ENCODE results near the gene SRGAP1. TPM values are rescaled to one million over a fixed set of nuclear protein-coding genes. Genes with fewer than 3 reads are reported as not detected.

The SRGAP1 gene
- polyA plus RNA-seq, 1 donor from 2014 or later = not detected

DNA sequence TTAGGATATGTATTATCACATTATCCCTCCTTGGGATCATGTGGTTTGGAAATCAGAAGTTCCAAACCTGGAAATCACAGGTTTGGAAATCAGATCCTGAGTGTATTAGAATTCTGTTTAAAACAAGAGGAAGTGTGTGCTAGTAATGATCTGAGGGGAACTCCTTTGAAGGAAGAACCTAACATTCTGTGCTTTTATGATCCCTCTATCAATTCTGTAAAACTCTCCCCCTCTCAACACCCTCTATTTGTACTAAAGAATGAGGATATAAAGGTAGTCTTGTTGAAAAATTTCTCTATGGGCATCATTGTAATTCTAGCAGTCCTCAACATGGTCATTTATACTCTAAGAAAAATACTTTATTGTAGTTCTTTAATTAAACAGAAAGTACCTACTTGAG, 97.4 kb downstream of the SRGAP1 start:
- no peaks in the 10 kb centered on the region for H3K27me3 Mint-ChIP-seq
- no peak overlapping the region for H3K27ac Mint-ChIP-seq
- H3K9me3 Mint-ChIP-seq = no peaks in the 10 kb centered on the region
- peaks cover 0 to 1% (median 0%) of the 10 kb centered on the region in 3 donors for H3K4me1 Mint-ChIP-seq
- no peaks in the 10 kb centered on the region for H3K36me3 Mint-ChIP-seq
- H3K4me3 Mint-ChIP-seq = no peak overlapping the region

DNA sequence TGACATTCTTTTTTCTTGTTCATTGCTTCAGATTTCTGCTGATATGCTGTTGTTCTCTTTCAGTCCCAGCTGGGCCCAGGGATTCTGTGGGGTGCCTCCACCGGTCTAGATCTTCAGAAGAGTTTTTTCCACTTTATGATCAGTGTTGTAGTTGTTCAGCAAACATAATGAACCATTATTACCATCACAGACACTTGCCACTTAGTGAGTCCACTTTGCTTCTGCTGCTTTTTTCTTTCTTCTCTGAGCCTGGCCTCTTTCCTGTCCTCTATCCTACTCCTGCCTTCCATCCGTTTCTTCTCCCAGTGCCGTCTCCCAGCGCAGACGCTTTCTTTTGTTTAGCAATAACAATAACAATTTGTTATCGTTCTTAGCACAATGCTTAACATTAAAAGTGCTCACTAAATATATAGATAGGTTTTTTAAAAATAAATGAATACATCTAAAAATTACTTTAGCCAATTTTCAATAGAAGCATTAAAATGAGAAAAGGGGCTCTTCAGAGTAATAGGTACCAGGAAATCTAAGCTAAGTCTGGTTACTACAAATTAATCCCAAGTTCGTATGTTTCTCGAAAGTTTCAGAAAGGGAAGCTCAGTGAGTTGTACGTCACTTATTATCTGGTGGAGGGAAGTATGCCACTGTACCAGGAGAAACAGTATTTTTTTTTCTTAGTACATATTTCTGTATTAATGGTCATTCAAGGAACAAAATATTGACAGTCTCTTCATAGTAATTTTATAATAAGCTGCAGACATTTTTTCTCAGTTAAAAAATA, 98.2 kb downstream of the SRGAP1 start:
- Mint-ChIP-seq H3K27me3 (no peaks in the 10 kb centered on the region), H3K9me3 (no peaks in the 10 kb centered on the region)

DNA sequence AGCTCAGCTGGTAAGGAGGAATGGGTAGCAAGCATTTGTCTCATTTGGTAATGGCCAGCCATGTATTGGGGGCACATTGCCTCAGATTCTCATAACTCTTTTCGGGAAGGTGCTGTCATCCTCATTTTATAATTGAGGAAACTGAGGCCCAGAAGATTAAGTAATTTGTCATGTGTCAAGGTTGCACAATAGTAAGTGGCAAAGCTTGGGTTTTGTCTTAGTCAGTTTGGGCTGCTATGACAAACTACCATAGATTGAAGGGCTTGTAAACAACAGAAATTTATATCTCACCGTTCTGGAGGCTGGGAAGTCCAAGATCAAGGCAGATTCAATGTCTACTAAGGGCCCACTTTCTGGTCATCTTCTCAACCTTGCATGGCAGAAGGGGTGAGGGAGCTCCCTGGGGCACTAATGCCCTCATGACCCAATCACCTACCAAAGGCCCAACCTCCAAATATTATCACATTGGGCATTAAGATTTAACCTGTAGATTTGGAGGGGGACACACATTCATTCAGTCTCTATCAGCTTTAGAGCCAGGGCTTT, 99.6 kb downstream of the SRGAP1 start:
- Mint-ChIP-seq H3K27me3 (no peaks in the 10 kb centered on the region), H3K9me3 (no peaks in the 10 kb centered on the region), H3K36me3 (no peaks in the 10 kb centered on the region), H3K4me3 (no peak overlapping the region), H3K27ac (no peak overlapping the region), H3K4me1 (peaks cover 0 to 1% (median 0%) of the 10 kb centered on the region in 3 donors)

More for the DNA sequence above, 98.2 kb downstream of the SRGAP1 start:
- peaks cover 0 to 1% (median 0%) of the 10 kb centered on the region in 3 donors for H3K4me1 Mint-ChIP-seq
- H3K27ac Mint-ChIP-seq = no peak overlapping the region
- no peak overlapping the region for H3K4me3 Mint-ChIP-seq
- H3K36me3 Mint-ChIP-seq = no peaks in the 10 kb centered on the region

DNA sequence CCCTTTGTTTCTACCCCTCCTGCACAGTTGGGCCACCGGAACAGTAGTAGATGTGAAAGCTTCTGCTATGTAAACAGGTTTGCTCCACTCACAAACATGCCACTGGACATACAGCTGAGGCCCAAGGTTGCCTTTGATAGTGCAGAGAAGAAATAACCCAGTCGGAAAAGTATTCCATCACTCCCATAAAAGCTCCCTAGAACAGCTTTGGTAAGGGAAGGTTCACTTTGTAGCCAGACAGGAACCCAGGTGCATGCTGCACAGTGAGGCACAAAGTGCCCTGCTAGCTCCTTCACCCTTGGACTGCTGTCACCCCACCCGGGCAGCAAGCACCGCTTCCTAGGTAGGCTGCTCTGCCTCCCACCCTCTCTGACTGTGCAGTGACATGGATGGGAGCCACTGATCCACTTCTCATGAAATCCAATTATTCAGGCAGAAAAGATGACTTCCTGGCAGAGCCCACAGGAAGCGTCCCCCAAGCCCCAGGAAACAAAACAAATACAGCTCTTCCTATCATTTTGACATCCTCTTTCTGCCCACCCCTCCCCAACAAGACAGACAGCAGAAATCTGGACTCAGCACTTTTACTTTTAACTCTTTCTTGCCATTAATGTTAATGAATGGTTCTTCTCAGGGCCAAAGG, 100.2 kb downstream of the SRGAP1 start:
- H3K9me3 Mint-ChIP-seq = no peaks in the 10 kb centered on the region
- H3K27ac Mint-ChIP-seq = no peak overlapping the region
- no peaks in the 10 kb centered on the region for H3K36me3 Mint-ChIP-seq
- no peak overlapping the region for H3K4me3 Mint-ChIP-seq
- peaks cover 0 to 1% (median 0%) of the 10 kb centered on the region in 3 donors for H3K4me1 Mint-ChIP-seq
- no peaks in the 10 kb centered on the region for H3K27me3 Mint-ChIP-seq

DNA sequence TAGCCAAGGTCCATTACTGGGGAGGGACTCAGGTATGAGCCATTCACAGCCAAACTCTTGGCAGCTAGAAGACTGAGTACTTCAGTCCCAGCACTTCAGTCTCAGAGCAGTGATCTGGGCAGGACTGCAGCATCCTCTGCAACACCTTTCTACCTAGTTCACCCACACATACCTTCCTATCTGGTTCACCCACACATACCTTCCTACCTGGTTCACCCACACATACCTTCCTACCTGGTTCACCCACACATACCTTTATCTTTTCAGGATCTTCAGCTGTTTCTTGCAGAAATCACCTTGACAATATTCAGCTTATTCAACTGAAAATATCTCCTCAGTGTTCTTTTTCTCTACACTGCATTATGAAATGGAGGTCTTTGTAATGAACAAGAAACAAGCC, 101.3 kb downstream of the SRGAP1 start:
- Mint-ChIP-seq H3K27ac (no peak overlapping the region), H3K4me1 (peaks cover 0 to 1% (median 0%) of the 10 kb centered on the region in 3 donors), H3K27me3 (no peaks in the 10 kb centered on the region), H3K9me3 (no peaks in the 10 kb centered on the region), H3K36me3 (no peaks in the 10 kb centered on the region), H3K4me3 (no peak overlapping the region)

DNA sequence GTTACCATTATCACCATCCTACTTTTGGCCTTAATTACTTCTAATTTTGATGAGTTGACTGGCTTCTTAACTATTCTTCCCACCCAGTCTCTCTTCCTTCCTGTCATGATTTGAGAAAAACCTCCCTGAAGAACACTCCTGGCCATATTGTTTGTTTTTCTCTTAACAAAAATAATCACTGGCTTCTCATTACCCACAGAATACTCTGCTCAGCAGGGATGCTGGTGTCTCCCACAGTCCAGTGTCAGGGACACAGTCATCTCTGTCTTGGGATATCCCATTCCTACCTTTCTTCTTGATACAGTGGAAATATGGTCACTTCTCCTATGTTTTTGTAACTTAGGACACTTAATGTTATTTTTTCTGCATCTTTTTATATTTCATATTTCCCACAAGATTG, 103.7 kb downstream of the SRGAP1 start:
- no peaks in the 10 kb centered on the region for H3K36me3 Mint-ChIP-seq
- H3K4me3 Mint-ChIP-seq = no peak overlapping the region
- no peaks in the 10 kb centered on the region for H3K9me3 Mint-ChIP-seq
- H3K27ac Mint-ChIP-seq = no peak overlapping the region
- peaks cover 1% of the 10 kb centered on the region for H3K27me3 Mint-ChIP-seq
- H3K4me1 Mint-ChIP-seq = peaks cover 0 to 1% (median 0%) of the 10 kb centered on the region in 3 donors

DNA sequence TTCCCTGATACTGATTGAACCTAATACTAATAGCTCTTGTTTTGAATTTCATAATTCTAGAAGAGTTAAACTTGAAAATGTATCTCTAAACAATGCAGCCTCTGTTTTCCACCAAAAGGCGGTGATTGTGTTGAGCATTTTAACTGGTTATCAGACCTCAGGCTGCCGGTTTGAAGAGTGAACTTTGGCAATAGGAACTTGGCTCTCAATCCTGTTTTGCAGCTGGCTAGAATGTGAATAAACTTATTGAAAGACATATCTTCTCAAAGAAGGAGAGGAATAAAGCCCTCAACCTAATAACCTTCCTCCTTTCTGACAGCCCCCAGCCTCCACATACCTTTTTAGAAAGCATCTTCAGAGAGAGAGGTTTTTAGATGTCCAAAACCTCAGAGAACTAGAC, 105.4 kb downstream of the SRGAP1 start:
- Mint-ChIP-seq H3K9me3 (no peaks in the 10 kb centered on the region), H3K4me3 (no peak overlapping the region), H3K27me3 (peaks cover 1% of the 10 kb centered on the region), H3K36me3 (no peaks in the 10 kb centered on the region), H3K27ac (no peak overlapping the region), H3K4me1 (no peaks in the 10 kb centered on the region)

DNA sequence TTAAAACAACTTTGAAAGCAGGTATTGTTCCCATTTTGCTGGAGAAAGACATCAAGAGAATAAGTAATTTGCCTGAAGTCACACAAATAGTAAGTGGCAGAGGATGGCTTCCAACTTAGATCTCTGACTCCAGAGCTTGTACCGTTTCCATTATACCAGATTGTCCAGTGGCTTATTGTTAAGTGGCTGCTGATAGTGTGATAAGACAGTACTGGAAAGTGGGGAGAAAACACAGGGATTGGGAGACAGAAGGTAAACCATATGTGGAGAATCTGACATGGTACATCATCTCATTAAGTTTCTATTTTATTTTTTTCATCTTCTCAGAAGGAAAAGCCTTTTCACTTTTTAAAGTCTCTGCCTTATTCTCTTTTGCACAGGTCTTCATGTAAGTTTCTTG, 108.5 kb downstream of the SRGAP1 start:
- Mint-ChIP-seq H3K27me3 (peaks cover 2% of the 10 kb centered on the region), H3K9me3 (no peaks in the 10 kb centered on the region), H3K4me1 (no peaks in the 10 kb centered on the region), H3K4me3 (no peak overlapping the region), H3K27ac (no peak overlapping the region), H3K36me3 (no peaks in the 10 kb centered on the region)

DNA sequence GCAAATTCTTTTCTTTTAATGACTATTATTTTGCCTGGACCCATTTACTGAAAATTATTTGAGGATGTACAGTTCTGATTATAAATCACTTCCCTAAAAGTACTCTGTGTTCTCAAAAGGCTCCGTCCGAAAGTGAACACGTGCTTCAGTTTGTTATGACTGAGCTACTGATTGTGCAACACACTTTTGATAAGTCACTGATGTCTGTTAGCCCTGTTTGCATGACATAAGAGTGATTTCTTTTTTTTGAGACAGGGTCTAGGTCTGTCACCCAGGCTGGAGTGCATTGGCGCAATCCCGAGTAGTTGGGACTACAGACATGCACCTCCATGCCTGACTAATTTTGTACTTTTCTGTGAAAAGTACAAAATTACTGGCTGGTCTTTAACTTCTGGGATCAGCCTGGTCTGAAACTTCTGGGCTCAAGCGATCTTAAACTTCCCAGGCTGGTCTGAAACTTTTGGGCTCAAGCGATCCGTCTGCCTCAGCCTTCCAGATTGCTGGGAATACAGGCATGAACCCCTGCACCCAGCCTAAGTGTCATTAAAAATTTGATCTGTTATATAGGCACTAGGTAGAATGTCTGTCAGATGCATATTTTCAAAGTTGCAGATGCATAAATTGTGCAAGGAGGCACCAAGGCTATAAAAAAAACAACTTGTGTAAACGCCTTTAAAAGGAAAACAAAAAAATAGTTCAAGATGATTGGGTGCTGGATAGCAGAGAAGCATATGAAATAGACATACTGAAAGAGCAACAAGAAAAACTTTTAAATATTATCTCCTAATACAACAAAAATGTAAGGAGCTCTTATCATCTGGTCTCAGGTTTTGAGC, 111.5 kb downstream of the SRGAP1 start:
- Mint-ChIP-seq H3K4me3 (no peak overlapping the region), H3K36me3 (no peaks in the 10 kb centered on the region), H3K4me1 (no peaks in the 10 kb centered on the region), H3K27me3 (peaks cover 2% of the 10 kb centered on the region), H3K27ac (no peak overlapping the region), H3K9me3 (no peaks in the 10 kb centered on the region)

DNA sequence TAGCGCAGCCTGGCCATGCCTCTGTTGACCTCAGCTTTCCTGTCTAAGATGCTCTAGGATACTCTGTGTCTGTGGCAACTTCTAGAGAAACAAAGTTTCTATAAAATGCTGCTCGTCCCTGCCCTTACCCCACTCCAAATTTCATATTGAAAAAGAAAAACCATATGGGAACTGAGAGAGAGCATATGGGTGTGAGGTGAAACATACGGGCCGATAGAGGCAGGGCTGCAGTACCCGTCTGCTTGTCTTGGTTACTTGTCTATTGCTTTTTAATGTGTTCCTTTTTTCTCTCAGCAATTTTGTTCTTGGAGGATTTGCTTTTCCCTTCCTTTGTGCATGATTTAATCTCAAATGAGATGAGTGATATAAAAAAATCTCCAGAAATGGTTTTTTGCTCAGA, 113.0 kb downstream of the SRGAP1 start:
- Mint-ChIP-seq H3K36me3 (no peaks in the 10 kb centered on the region), H3K9me3 (no peaks in the 10 kb centered on the region), H3K4me1 (no peaks in the 10 kb centered on the region), H3K27ac (no peak overlapping the region), H3K4me3 (no peak overlapping the region), H3K27me3 (peaks cover 1% of the 10 kb centered on the region)

DNA sequence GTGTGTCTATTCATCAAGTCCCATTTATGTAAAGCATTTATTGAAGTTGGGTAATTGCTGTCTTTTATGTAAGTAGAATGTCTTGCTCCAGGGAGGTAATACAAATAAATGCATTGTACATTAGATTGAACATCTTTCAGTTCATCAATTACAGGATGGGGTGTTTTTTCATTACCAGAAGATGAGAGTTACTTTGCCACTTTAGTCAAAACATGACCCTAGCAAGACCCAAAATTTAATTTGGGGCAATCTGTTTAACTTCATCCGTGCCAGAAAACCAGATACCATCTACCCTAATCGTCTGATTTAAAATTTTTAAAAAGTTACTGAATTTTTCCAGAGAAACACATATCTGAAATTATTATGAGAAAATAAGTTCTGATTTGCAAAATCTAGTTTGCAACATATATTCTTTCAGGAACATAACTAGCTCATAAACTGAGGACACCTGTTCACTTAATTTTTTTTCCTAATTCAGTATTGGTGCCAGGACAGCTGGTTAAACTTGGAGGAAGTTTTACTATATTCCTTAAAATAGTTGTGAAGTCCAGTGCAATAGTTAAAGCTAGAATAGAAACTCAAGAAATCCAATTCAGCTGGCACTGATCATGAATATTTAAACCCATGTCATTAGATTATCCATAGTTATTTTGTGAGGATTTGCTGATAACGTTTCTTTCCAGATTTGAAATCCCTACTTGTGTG, 114.5 kb downstream of the SRGAP1 start:
- H3K27me3 Mint-ChIP-seq = peaks cover 1% of the 10 kb centered on the region
- H3K4me1 Mint-ChIP-seq = no peaks in the 10 kb centered on the region
- no peak overlapping the region for H3K4me3 Mint-ChIP-seq
- no peaks in the 10 kb centered on the region for H3K36me3 Mint-ChIP-seq
- no peaks in the 10 kb centered on the region for H3K9me3 Mint-ChIP-seq
- H3K27ac Mint-ChIP-seq = no peak overlapping the region

DNA sequence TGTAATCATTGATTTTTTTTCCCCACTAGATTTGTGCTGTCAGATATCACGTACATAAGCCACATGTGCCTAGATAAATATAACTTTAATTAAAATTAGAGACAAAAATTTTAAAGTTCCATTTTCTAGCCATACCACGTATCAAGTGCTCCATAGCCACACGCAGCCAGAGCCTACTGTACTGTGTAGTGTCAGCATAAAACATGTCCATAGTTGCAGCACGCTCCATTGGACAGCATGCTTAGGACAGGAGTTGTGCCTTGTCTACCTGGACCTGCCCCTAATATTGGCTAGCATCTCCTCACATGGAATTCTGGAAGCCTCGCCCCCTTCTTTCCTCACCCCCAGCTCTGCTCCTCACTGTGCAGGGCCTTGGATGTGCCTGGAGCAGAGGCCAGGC, 116.5 kb downstream of the SRGAP1 start:
- H3K27ac Mint-ChIP-seq = no peak overlapping the region
- H3K27me3 Mint-ChIP-seq = peaks cover 1% of the 10 kb centered on the region
- no peaks in the 10 kb centered on the region for H3K4me1 Mint-ChIP-seq
- no peak overlapping the region for H3K4me3 Mint-ChIP-seq
- H3K9me3 Mint-ChIP-seq = no peaks in the 10 kb centered on the region
- H3K36me3 Mint-ChIP-seq = no peaks in the 10 kb centered on the region

DNA sequence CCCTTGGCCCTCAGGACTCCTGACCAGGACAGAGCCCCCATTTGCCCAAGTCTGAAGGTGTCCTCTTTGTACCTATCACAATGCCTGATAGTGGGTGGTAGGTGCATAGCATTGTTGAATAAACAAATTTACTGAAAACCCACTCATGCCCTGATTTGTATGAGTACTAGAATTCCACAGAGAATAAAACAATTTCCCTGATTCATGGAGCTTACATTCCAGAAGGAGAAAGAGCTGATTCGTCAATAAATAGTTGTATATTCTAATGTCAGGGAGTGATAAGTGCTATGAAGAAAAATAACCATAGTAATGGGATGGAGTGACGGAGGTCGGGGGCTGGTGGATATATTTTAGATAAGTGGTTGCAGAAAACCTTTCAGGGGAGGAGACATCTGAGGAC, 117.0 kb downstream of the SRGAP1 start:
- no peaks in the 10 kb centered on the region for H3K9me3 Mint-ChIP-seq
- H3K27ac Mint-ChIP-seq = no peak overlapping the region
- H3K4me3 Mint-ChIP-seq = no peak overlapping the region
- no peaks in the 10 kb centered on the region for H3K4me1 Mint-ChIP-seq
- H3K36me3 Mint-ChIP-seq = no peaks in the 10 kb centered on the region
- H3K27me3 Mint-ChIP-seq = no peaks in the 10 kb centered on the region

DNA sequence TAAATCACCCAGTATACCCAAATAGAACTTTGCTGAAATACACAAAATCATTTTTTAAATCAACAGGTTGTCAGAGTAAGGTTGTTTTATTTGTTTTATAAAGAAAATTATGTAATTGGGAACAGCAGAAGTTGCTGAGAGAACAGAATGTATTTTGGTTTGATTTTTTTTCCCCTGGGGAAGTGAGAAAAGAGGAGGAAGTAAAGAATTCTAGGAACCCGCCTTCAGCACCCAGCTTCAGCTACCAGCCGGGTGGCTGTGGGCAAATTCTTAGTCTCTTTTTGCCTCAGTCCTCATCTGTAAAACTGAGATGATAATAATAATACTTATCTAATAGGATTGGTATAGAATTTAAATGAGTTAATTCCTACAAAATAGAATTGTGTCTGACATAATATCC, 119.4 kb downstream of the SRGAP1 start:
- Mint-ChIP-seq H3K27me3 (no peaks in the 10 kb centered on the region), H3K4me1 (no peaks in the 10 kb centered on the region), H3K9me3 (no peaks in the 10 kb centered on the region), H3K27ac (no peak overlapping the region), H3K4me3 (no peak overlapping the region), H3K36me3 (no peaks in the 10 kb centered on the region)

DNA sequence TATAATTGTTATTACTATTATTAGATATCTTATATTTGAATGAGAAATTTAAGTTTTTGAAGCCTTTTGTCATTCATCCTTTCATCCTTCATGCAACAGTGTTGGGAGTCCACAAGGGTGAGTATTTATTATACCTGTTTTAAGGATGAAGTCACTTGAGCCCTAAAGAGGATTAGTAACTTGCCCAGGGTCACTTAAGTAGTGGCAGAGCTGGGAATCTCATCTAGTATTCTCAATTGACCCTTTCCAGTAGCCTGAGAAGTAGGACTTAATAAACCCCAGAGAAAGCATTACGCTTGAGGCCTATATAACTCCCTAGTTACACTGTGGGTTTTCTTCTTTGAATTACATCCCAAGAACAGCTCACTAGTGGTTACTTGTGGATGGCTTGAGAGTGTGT, 119.8 kb downstream of the SRGAP1 start:
- no peaks in the 10 kb centered on the region for H3K9me3 Mint-ChIP-seq
- H3K4me3 Mint-ChIP-seq = no peak overlapping the region
- H3K36me3 Mint-ChIP-seq = no peaks in the 10 kb centered on the region
- no peaks in the 10 kb centered on the region for H3K27me3 Mint-ChIP-seq
- no peaks in the 10 kb centered on the region for H3K4me1 Mint-ChIP-seq
- H3K27ac Mint-ChIP-seq = no peak overlapping the region

Data from IgD-negative memory B cell (primary cell).